Activated naive CD4-positive, alpha-beta T cell treated with anti-CD3 and anti-CD28 coated beads for 36 hours (primary cell): ENCODE measurements around the gene CCL26. TPM values are rescaled to one million over a fixed set of nuclear protein-coding genes. Genes with fewer than 3 reads are reported as not detected.
"Not testable (repeated sequence)": the region's sequence is repeated elsewhere in the genome, so short reads cannot be mapped to it uniquely, and the experiment has no call there.

ENCODE experiments used
- CTCF ChIA-PET: fragments of 350-600 bp; sonication (Branson Sonifier 250); formaldehyde crosslinking; loops from one replicate; lab custom pipeline; 2021; ENCODE audit warnings: antibody characterized with exemption; lab: Charles Lee
- DNase-seq: peaks from one replicate; pipeline ENCODE4 v3.0.0-alpha.2; 2020
- H3K27ac Mint-ChIP-seq: one replicate; pipeline ENCODE4 v1.8.0; 2021; ENCODE audit warnings: mild to moderate bottlenecking, mixed read lengths
- H3K27me3 Mint-ChIP-seq: one replicate; pipeline ENCODE4 v1.8.0; 2021; ENCODE audit warnings: low read depth, mixed read lengths
- H3K36me3 Mint-ChIP-seq: one replicate; pipeline ENCODE4 v1.8.0; 2021; ENCODE audit warnings: low read depth, mixed read lengths
- H3K4me1 Mint-ChIP-seq: one replicate; pipeline ENCODE4 v1.8.0; 2021; ENCODE audit warnings: low read depth, mixed read lengths
- H3K4me3 Mint-ChIP-seq: one replicate; pipeline ENCODE4 v1.8.0; 2021; ENCODE audit warnings: mild to moderate bottlenecking, moderate library complexity, mixed read lengths
- H3K9me3 Mint-ChIP-seq: one replicate; pipeline ENCODE4 v1.8.0; 2021; ENCODE audit warnings: mixed read lengths
- intact Hi-C: fragments of 100-400 bp; cut with micrococcal nuclease; formaldehyde crosslinking; loops from one replicate; pipeline ENCODE4 v1.15.1; 2023
- total RNA-seq, 2 experiments: library from RNA; stranded (reverse); gene quantifications; one replicate each; pipeline ENCODE4 v1.2.3, GENCODE V29; 2021

CCL26 gene
- total RNA-seq, 2 experiments from 2014 or later: not detected

GRCh38 chr7:75783058-75783457 lies 11.0 kb upstream of the CCL26 start:
- H3K4me3 Mint-ChIP-seq, H3K36me3 Mint-ChIP-seq, H3K9me3 Mint-ChIP-seq, DNase-seq, H3K27ac Mint-ChIP-seq, intact Hi-C loops: not testable (repeated sequence)
- Mint-ChIP-seq H3K4me1 (peaks cover 13% of the 10 kb centered on the region), H3K27me3 (peaks cover 18% of the 10 kb centered on the region)
- CTCF ChIA-PET: interaction anchor here (0.6 kb wide), 1 partner anchor 149 kb away, joined by 4 read pairs; no protein-coding TSS in a partner anchor

DNA sequence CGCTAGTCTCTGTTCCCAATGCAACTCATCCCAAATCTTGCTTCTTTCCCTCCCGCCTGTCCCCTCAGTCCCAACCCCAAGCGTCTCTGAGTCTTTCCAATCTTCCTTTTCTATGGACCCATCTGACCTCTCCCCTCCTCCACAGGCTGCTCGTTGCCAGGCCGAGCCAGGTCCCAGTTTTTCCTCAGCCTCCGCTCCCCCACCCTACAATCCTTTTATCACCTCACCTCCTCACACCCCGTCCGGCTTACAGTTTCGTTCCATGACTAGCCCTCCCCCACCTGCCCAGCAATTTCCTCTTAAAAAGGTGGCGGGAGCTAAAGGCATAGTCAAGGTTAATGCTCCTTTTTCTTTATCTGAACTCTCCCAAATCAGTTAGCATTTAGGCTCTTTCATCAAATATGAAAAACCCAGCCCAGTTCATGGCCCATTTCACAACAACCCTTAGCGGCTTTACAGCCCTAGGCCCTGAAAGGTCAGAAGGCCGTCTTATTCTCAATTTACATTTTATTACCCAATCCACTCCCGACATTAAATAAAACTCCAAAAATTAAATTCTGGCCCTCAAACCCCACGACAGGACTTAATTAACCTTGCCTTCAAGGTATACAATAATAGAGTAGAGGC lies 8.7 kb upstream of the CCL26 start:
- H3K27me3 Mint-ChIP-seq: peaks cover 18% of the 10 kb centered on the region
- H3K4me1 Mint-ChIP-seq: peaks cover 29% of the 10 kb centered on the region
- H3K36me3 Mint-ChIP-seq, H3K9me3 Mint-ChIP-seq, H3K27ac Mint-ChIP-seq, CTCF ChIA-PET, H3K4me3 Mint-ChIP-seq, DNase-seq, intact Hi-C loops: not testable (repeated sequence)

DNA sequence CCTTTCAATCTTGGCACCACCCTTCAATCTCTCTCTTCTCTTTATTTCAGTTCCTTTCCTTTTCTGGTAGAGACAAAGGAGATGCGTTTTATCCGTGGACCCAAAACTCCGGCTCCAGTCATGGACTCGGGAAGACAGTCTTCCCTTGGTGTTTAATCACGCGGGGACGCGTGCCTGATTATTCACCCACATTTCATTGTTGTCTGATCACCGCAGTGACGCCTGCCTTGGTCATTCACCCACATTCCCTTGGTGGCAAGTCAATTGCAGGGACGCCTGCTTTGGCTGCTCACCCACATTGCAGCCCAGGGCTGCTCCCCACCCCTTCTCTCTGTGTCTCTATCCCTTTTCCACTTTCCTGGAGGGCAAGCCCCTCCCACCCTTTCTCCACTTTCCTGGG lies 7.5 kb upstream of the CCL26 start:
- H3K4me1 Mint-ChIP-seq: peaks cover 32% of the 10 kb centered on the region
- DNase-seq, intact Hi-C loops, H3K4me3 Mint-ChIP-seq, H3K27ac Mint-ChIP-seq, H3K9me3 Mint-ChIP-seq, H3K36me3 Mint-ChIP-seq, CTCF ChIA-PET: not testable (repeated sequence)
- H3K27me3 Mint-ChIP-seq: peaks cover 18% of the 10 kb centered on the region

DNA sequence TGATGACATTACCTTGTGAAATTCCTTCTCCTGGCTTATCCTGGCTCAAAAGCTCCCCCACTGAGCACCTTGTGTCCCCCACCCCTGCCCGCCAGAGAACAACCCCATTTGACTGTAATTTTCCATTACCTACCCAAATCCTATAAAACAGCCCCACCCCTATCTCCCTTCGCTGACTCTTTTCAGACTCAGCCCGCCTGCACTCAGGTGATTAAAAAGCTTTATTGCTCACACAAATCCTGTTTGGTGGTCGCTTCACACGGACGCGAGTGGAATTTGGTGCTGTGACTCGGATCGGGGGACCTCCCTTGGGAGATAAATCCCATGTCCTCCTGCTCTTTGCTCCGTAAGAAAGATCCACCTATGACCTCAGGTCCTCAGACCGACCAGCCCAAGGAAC lies 7.0 kb upstream of the CCL26 start:
- CTCF ChIA-PET, H3K4me3 Mint-ChIP-seq: not testable (repeated sequence)

GRCh38 chr7:75776295-75776971 lies 4.4 kb upstream of the CCL26 start:
- no peaks in the 10 kb centered on the region for H3K9me3 Mint-ChIP-seq
- no peaks in the 10 kb centered on the region for H3K36me3 Mint-ChIP-seq
- CTCF ChIA-PET: no interaction called here
- H3K4me3 Mint-ChIP-seq: no peak overlapping the region
- peaks cover 7% of the 10 kb centered on the region for H3K27me3 Mint-ChIP-seq
- peak; percentile 81 for DNase-seq
- peaks cover 32% of the 10 kb centered on the region for H3K4me1 Mint-ChIP-seq
- intact Hi-C loops: loop anchor here (1.0 to 2.0 kb wide), 4 partner anchors 38 to 233 kb away; partner anchors contain the start of genes HIP1 and RHBDD2
- peak overlapping the region; percentile 81 for H3K27ac Mint-ChIP-seq

More for the DNA sequence above, 7.0 kb upstream of the CCL26 start:
- H3K36me3 Mint-ChIP-seq, intact Hi-C loops, H3K27ac Mint-ChIP-seq, DNase-seq, H3K9me3 Mint-ChIP-seq: not testable (repeated sequence)
- H3K27me3 Mint-ChIP-seq: peaks cover 18% of the 10 kb centered on the region
- peaks cover 32% of the 10 kb centered on the region for H3K4me1 Mint-ChIP-seq

DNA sequence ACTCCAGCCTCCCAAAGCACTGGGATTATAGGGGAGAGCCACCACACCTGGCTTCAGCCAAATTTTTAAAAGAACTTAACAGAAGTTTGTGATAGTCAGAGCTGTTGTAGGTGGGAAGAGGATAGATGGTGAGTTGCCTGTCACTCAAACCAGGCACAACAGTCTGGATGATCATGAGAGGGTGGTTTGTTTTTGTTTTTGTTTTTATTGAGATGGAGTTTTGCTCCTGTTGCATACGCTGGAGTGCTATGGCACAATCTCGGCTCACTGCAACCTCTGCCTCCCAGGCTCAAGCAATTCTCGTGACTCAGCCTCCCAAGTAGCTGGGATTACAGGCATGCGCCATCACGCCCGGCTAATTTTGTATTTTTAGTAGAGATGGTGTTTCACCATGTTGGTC lies 1.9 kb upstream of the CCL26 start:
- H3K4me3 Mint-ChIP-seq, H3K27me3 Mint-ChIP-seq, intact Hi-C loops, DNase-seq, H3K27ac Mint-ChIP-seq, H3K36me3 Mint-ChIP-seq, H3K9me3 Mint-ChIP-seq: not testable (repeated sequence)
- peaks cover 25% of the 10 kb centered on the region for H3K4me1 Mint-ChIP-seq
- CTCF ChIA-PET: interaction anchor here (1.5 kb wide), 1 partner anchor 11 kb away, joined by 5 read pairs; no protein-coding TSS in a partner anchor

- Mint-ChIP-seq H3K4me1 (peaks cover 3% of the 10 kb centered on the region), H3K4me3 (no peak overlapping the region), H3K36me3 (no peaks in the 10 kb centered on the region), H3K27ac (no peak overlapping the region), H3K9me3 (no peaks in the 10 kb centered on the region), H3K27me3 (no peaks in the 10 kb centered on the region)
- DNase-seq: no peak
- CTCF ChIA-PET: interaction anchor here (1.1 kb wide), 1 partner anchor 9 kb away, joined by 4 read pairs; no protein-coding TSS in a partner anchor
- intact Hi-C loops: no loop called here
These were observed 787 bp downstream of the CCL26 start for GRCh38 chr7:75771224-75771623.

GRCh38 chr7:75762350-75762917 lies 9.6 kb downstream of the CCL26 start:
- Mint-ChIP-seq H3K27me3 (no peaks in the 10 kb centered on the region), H3K4me1 (no peaks in the 10 kb centered on the region), H3K27ac (no peak overlapping the region), H3K9me3 (no peaks in the 10 kb centered on the region), H3K4me3 (no peak overlapping the region), H3K36me3 (no peaks in the 10 kb centered on the region)
- DNase-seq: no peak
- intact Hi-C loops: loop anchor here (5.0 kb wide), 2 partner anchors 120 to 310 kb away; no protein-coding TSS in a partner anchor
- CTCF ChIA-PET: interaction anchor here (0.6 to 2.2 kb wide), 8 partner anchors 8 to 394 kb away, joined by 3 to 8 read pairs (median 6); partner anchors contain the start of gene HIP1

- CTCF ChIA-PET: interaction anchor here (0.6 to 2.2 kb wide), 8 partner anchors 8 to 330 kb away, joined by 3 to 8 read pairs (median 4); partner anchors contain the start of gene HIP1
- intact Hi-C loops: loop anchor here (5.0 kb wide), 2 partner anchors 120 to 310 kb away; no protein-coding TSS in a partner anchor
These were observed 10.2 kb downstream of the CCL26 start for GRCh38 chr7:75761801-75762200.

DNA sequence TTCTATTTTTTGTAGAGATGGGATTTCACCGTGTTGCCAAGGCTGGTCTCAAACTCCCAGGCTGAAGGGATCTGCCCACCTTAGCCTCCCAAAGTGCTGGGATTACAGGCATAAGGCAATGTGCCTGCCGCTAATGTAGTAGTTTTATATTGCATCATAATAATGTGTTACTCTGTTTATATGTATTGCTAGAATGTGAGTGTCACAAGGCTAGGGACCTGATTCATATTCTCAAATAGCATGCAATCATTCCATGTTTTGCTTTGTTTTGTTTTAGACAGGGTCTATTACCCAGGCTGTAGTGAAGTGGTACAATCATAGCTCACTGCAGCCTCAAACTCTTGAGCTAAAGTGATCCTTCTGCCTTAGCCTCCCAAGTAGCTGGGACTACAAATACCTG lies 13.5 kb downstream of the CCL26 start:
- CTCF ChIA-PET: no interaction called here
- Mint-ChIP-seq H3K27ac (no peak overlapping the region), H3K9me3 (no peaks in the 10 kb centered on the region), H3K4me3 (no peak overlapping the region), H3K4me1 (no peaks in the 10 kb centered on the region), H3K36me3 (no peaks in the 10 kb centered on the region), H3K27me3 (no peaks in the 10 kb centered on the region)
- intact Hi-C loops: no loop called here
- DNase-seq: no peak

More at GRCh38 chr7:75761801-75762200, 10.2 kb downstream of the CCL26 start:
- not testable (repeated sequence) for H3K4me1 Mint-ChIP-seq, H3K27ac Mint-ChIP-seq, DNase-seq, H3K4me3 Mint-ChIP-seq, H3K9me3 Mint-ChIP-seq, H3K36me3 Mint-ChIP-seq, H3K27me3 Mint-ChIP-seq

DNA sequence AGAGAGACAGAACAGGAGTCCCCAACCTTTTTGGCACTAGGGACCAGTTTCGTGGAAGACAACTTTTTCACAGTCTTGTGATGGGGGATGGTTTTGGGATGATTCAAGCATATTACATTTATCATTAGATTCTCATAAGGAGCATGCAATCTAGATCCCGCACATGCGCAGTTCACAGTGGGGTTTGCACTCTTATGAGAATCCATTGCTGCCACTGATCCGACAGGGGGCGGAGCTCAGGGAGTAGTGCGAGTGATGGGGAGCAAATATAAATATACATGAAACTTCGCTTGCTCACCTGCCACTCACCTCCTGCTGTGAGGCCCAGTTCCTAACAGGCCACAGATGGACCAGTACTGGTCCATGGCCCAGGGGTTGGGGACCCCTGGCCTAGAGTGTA lies 14.2 kb downstream of the CCL26 start:
- Mint-ChIP-seq H3K9me3 (no peaks in the 10 kb centered on the region), H3K36me3 (no peaks in the 10 kb centered on the region), H3K4me3 (no peak overlapping the region), H3K4me1 (no peaks in the 10 kb centered on the region), H3K27ac (no peak overlapping the region), H3K27me3 (no peaks in the 10 kb centered on the region)
- no peak for DNase-seq
- intact Hi-C loops: no loop called here
- CTCF ChIA-PET: no interaction called here

DNA sequence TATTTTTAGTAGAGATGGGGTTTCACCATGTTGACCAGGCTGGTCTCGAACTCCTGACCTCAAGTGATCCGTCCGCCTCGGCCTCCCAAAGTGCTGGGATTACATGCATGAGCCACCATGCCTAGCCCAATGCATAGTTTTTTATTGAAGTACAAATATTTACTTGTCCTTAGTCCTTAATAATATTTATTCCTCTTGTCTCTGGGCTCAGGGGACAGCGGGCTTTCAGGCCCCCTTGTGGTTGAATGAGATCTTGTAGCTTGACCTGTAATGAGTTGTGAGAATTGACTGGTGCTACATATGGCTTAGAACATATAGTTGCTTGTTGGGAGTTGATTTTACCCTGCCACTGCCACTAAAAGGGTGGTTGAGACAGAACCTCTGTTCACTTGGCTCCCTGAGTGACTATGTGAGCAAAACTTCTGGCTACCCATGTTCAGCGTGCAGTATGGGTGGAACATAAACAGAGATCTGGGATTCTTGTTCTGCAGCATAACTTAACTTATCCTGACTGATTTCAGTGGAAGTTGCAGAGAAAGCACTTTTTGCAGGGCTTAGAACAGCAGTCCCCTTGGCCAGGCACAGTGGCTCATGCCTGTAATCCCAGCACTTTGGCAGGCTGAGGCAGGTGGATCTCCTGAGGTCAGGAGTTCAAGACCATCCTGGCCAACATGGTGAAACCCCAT lies 14.9 kb downstream of the CCL26 start:
- no peak for DNase-seq
- Mint-ChIP-seq H3K27me3 (no peaks in the 10 kb centered on the region), H3K4me1 (no peaks in the 10 kb centered on the region), H3K36me3 (no peaks in the 10 kb centered on the region), H3K4me3 (no peak overlapping the region), H3K9me3 (no peaks in the 10 kb centered on the region), H3K27ac (no peak overlapping the region)
- intact Hi-C loops: no loop called here
- CTCF ChIA-PET: interaction anchor here (0.6 kb wide), 1 partner anchor 105 kb away, joined by 4 read pairs; no protein-coding TSS in a partner anchor
